IPS-20b (cell line): ENCODE data around the gene GRM7.

Experiments used
- H3K27ac ChIP-seq: one replicate; pipeline ENCODE4 v1.5.1; 2013; ENCODE audit warnings: low read length
- H3K27me3 ChIP-seq: 2 replicates; pipeline ENCODE4 v1.6.1; 2013; ENCODE audit warnings: mild to moderate bottlenecking, low read length, inconsistent platforms; ENCODE audit not compliant: insufficient read depth
- H3K36me3 ChIP-seq: 2 replicates; pipeline ENCODE4 v1.6.1; 2013; ENCODE audit warnings: low read depth, mild to moderate bottlenecking, inconsistent platforms, low read length, moderate library complexity; ENCODE audit not compliant: insufficient read depth
- H3K4me1 ChIP-seq: 2 replicates; pipeline ENCODE4 v1.6.1; 2013; ENCODE audit warnings: mild to moderate bottlenecking, control low read depth, inconsistent platforms, low read length, moderate library complexity; ENCODE audit not compliant: insufficient read depth
- H3K4me3 ChIP-seq: 2 replicates; pipeline ENCODE4 v1.5.1; 2013; ENCODE audit warnings: mild to moderate bottlenecking, low read length, inconsistent platforms
- H3K9ac ChIP-seq: 2 replicates; pipeline ENCODE4 v1.6.1; 2013; ENCODE audit warnings: low read depth, mild to moderate bottlenecking, inconsistent platforms, low read length, moderate library complexity
- H3K9me3 ChIP-seq: 2 replicates; pipeline ENCODE4 v1.6.1; 2013; ENCODE audit warnings: mild to moderate bottlenecking, low read depth, low read length, inconsistent platforms; ENCODE audit not compliant: insufficient read depth

The GRM7 gene

DNA sequence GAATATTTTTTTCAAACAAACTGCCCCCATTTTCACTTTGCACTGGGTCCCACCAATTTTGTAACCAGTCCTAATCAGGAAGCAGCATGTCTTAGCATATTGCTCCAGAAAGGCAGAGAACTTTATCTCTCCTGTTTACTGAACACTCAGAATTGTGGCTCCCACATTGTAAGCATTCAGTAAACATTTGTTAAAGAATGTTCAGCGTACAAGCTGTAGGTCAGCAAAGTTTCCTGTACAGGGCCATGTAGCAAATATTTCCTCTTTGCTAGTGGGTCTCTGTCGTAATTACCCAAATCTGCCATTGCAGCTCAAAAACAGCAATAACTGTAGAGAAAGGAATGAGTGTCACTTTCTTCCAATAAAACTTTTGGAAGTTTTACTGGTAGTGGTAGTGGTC, 393.3 kb downstream of the GRM7 start:
- no peak overlapping the region for H3K9ac ChIP-seq
- no peaks in the 10 kb centered on the region for H3K27me3 ChIP-seq
- H3K4me3 ChIP-seq, result no peak overlapping the region
- H3K4me1 ChIP-seq, result no peaks in the 10 kb centered on the region
- H3K27ac ChIP-seq, result no peak overlapping the region
- H3K36me3 ChIP-seq, result no peaks in the 10 kb centered on the region
- no peaks in the 10 kb centered on the region for H3K9me3 ChIP-seq

GRCh38 chr3:7260975-7261374, 400.1 kb downstream of the GRM7 start:
- Histone ChIP-seq H3K4me1 (no peaks in the 10 kb centered on the region), H3K9me3 (no peaks in the 10 kb centered on the region), H3K4me3 (no peak overlapping the region), H3K27me3 (no peaks in the 10 kb centered on the region), H3K27ac (no peak overlapping the region), H3K9ac (no peak overlapping the region), H3K36me3 (no peaks in the 10 kb centered on the region)

DNA sequence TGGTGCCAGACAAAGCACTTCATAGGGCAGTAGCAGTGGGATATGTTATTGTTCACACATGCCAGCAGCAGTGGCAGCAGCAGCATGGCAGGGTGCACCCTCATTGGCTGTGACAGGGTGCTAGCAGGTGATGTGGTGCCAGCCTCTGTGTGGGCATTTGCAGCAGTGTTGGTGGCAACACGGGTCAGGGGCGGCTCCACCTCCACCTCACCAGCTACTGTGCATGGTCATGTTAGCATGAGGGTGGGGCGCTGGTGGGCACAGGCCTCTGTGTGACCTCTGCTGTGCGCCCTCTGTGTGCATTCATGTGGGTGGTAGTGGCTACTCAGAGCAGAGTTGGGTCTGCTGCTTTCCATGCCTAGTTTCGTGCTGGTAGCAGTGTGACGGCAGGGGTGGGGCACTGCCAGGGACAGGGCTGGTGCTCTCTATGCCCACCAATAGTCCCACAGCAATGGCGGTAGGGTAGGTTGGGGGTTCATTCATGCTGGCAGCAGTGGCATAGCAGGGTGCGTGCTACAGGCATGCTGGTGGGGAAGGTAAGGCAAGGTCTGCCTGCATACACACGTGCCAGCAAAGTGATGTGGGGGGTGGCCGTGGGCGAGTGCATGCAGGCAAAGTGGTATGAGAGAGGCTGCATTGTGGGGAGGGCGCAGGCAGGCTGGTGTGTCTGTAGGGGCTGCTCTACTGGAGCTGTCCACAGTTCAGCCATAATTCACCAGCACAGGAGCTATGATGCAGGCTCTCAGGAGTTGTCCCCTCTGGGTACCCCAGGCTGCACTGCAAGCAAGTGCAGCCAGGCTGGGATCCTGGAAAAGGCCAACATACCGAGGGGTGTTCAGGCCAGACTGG, 402.7 kb downstream of the GRM7 start:
- Histone ChIP-seq H3K27ac (no peak overlapping the region), H3K4me3 (no peak overlapping the region), H3K27me3 (no peaks in the 10 kb centered on the region), H3K36me3 (no peaks in the 10 kb centered on the region), H3K9me3 (no peaks in the 10 kb centered on the region), H3K9ac (no peak overlapping the region), H3K4me1 (no peaks in the 10 kb centered on the region)

GRCh38 chr3:7264196-7264526, 403.2 kb downstream of the GRM7 start:
- Histone ChIP-seq H3K4me3 (no peak overlapping the region), H3K27ac (no peak overlapping the region), H3K36me3 (no peaks in the 10 kb centered on the region), H3K27me3 (no peaks in the 10 kb centered on the region), H3K9me3 (no peaks in the 10 kb centered on the region), H3K4me1 (no peaks in the 10 kb centered on the region; the same call in 1 of the 2 replicates), H3K9ac (no peak overlapping the region)

- H3K27me3 ChIP-seq, result no peaks in the 10 kb centered on the region
- no peaks in the 10 kb centered on the region; the same call in 1 of the 2 replicates for H3K4me1 ChIP-seq
- no peak overlapping the region for H3K9ac ChIP-seq
- no peaks in the 10 kb centered on the region for H3K36me3 ChIP-seq
- no peak overlapping the region for H3K4me3 ChIP-seq
- H3K27ac ChIP-seq, result no peak overlapping the region
- no peaks in the 10 kb centered on the region for H3K9me3 ChIP-seq
These were observed 404.8 kb downstream of the GRM7 start for GRCh38 chr3:7265736-7266135.

GRCh38 chr3:7266551-7266950, 405.6 kb downstream of the GRM7 start:
- Histone ChIP-seq H3K27me3 (no peaks in the 10 kb centered on the region), H3K4me3 (no peak overlapping the region), H3K4me1 (no peaks in the 10 kb centered on the region; the same call in 1 of the 2 replicates), H3K27ac (no peak overlapping the region), H3K36me3 (no peaks in the 10 kb centered on the region), H3K9me3 (no peaks in the 10 kb centered on the region), H3K9ac (no peak overlapping the region)

GRCh38 chr3:7270731-7271130, 409.8 kb downstream of the GRM7 start:
- no peaks in the 10 kb centered on the region; the same call in 1 of the 2 replicates for H3K4me1 ChIP-seq
- no peaks in the 10 kb centered on the region for H3K9me3 ChIP-seq
- H3K27ac ChIP-seq, result no peak overlapping the region
- no peaks in the 10 kb centered on the region for H3K27me3 ChIP-seq
- H3K9ac ChIP-seq, result no peak overlapping the region
- no peak overlapping the region for H3K4me3 ChIP-seq
- no peaks in the 10 kb centered on the region for H3K36me3 ChIP-seq

DNA sequence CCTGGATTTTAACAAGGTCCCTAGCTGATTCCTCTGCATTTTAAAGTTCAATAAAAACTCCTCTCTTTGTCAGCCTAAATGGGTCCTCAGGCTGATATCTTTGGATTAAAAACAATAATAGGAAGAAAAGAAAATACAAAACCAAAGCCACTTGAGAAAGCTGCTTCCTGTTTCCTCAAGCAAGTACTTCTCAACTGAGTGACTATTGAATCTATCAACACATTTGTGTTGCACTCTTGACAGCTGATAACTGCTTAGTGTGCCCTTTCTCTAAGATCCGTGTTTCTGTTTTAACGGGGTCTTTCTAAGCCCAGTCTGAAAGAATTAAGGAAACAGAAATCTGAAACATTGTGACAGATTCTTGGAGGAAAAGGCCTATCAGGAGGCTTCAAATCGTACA, 410.7 kb downstream of the GRM7 start:
- Histone ChIP-seq H3K27ac (no peak overlapping the region), H3K9ac (no peak overlapping the region), H3K4me1 (no peaks in the 10 kb centered on the region; the same call in 1 of the 2 replicates), H3K4me3 (no peak overlapping the region), H3K9me3 (no peaks in the 10 kb centered on the region), H3K27me3 (no peaks in the 10 kb centered on the region), H3K36me3 (no peaks in the 10 kb centered on the region)

- H3K36me3 ChIP-seq, result no peaks in the 10 kb centered on the region
- no peaks in the 10 kb centered on the region for H3K27me3 ChIP-seq
- H3K27ac ChIP-seq, result no peak overlapping the region
- no peak overlapping the region for H3K9ac ChIP-seq
- no peak overlapping the region for H3K4me3 ChIP-seq
- no peaks in the 10 kb centered on the region for H3K9me3 ChIP-seq
- no peaks in the 10 kb centered on the region; the same call in 1 of the 2 replicates for H3K4me1 ChIP-seq
These were observed 411.3 kb downstream of the GRM7 start for GRCh38 chr3:7272203-7272602.

- Histone ChIP-seq H3K4me1 (no peaks in the 10 kb centered on the region), H3K9me3 (no peaks in the 10 kb centered on the region), H3K36me3 (no peaks in the 10 kb centered on the region), H3K27me3 (no peaks in the 10 kb centered on the region), H3K4me3 (no peak overlapping the region), H3K27ac (no peak overlapping the region), H3K9ac (no peak overlapping the region)
These were observed 414.5 kb downstream of the GRM7 start for GRCh38 chr3:7275396-7275795.

DNA sequence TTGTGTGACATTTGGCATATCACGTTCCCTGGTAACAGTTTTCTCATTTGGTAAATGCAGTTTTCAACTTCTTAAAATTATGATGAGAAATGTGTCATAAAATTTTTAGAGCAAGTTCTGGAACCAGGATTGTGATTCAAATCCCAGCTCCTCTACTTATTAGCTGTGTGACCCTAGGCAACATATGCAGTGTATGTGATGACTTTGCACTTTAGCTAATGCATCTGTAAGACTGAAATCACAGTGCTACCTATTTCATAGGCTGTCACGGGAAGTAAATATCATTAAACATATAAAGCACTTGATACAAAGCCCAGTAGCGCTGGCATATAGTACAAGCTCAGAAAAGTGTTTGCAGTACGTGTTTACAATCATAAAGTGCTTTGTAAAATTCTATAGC, 419.4 kb downstream of the GRM7 start:
- Histone ChIP-seq H3K27me3 (no peaks in the 10 kb centered on the region), H3K9me3 (no peaks in the 10 kb centered on the region), H3K4me1 (no peaks in the 10 kb centered on the region), H3K36me3 (no peaks in the 10 kb centered on the region), H3K27ac (no peak overlapping the region), H3K4me3 (no peak overlapping the region), H3K9ac (no peak overlapping the region)

GRCh38 chr3:7282988-7283387, 422.1 kb downstream of the GRM7 start:
- H3K4me3 ChIP-seq, result no peak overlapping the region
- no peaks in the 10 kb centered on the region for H3K27me3 ChIP-seq
- no peak overlapping the region for H3K9ac ChIP-seq
- no peaks in the 10 kb centered on the region for H3K4me1 ChIP-seq
- H3K36me3 ChIP-seq, result no peaks in the 10 kb centered on the region
- H3K27ac ChIP-seq, result no peak overlapping the region
- H3K9me3 ChIP-seq, result no peaks in the 10 kb centered on the region
